ENCODE results near the gene EPS15. TPM values are rescaled to one million over a fixed set of nuclear protein-coding genes. Genes with fewer than 3 reads are reported as not detected.
"Not testable (repeated sequence)": the region's sequence is repeated elsewhere in the genome, so short reads cannot be mapped to it uniquely, and the experiment has no call there.

Gene EPS15
- 70.2 TPM for polyA plus RNA-seq

DNA sequence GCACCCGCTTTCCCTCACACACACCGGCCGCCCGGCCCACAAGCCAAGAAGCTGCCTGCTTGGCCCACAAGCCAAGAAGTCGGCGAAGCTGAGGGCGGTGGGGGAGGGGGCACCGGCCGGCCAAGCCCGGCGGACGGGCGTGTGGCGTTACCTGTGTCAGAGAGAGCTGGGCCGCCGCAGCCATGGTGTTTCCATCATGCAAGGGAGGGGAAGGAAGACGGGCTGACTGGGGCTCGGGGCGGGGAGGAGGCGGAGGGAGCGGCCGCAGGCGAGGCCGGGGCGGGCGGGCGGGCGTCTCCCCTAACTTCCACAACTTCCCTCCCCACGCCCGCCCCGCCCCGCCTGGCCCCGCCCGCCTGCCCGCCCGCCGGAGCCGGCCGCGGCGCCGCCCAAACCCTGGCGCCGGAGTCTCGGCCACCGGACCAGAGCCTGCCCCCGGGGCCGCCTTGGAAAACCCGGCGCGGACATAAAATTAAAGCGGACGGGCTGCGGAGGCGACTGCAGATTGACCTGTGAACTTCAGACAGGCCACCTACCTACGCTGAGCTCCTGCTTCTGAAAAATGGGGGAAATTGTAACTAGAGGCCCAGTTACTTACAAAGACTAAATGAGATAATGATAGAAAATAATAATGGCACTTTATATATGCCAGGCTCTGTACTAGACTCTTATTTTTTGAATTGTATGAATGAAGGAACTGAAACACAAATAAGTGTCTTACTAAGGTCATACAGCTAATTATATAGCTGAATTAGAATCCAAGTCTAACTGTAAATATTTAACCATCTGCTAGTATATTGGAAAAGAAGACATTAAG lies at the start of gene EPS15:
Gene EPS15, minus strand, starts transcription at position 219 of the 817 bp plus-strand sequence. Its CDS starts 35 bp downstream, at position 184.
- H3K4me3 Mint-ChIP-seq = peak within 1 kb of the TSS; percentile 90 to 97 (median 96)
- peak within 1 kb of the TSS; percentile 91 to 94 (median 94) for H3K27ac Mint-ChIP-seq
- no peaks in the 10 kb centered on the region for H3K36me3 Mint-ChIP-seq
- H3K4me1 Mint-ChIP-seq = peaks cover 29 to 51% (median 42%) of the 10 kb centered on the region in 3 donors
- no peaks in the 10 kb centered on the region for H3K27me3 Mint-ChIP-seq
- no peaks in the 10 kb centered on the region for H3K9me3 Mint-ChIP-seq

GRCh38 chr1:51568231-51568935 lies 49.3 kb upstream of the EPS15 start:
- H3K4me3 Mint-ChIP-seq = peak overlapping the region in 1 of 4 donors; percentile 35
- H3K36me3 Mint-ChIP-seq = no peaks in the 10 kb centered on the region
- no peaks in the 10 kb centered on the region for H3K27me3 Mint-ChIP-seq
- no peaks in the 10 kb centered on the region for H3K9me3 Mint-ChIP-seq
- H3K4me1 Mint-ChIP-seq = peaks cover 24 to 43% (median 39%) of the 10 kb centered on the region in 3 donors
- H3K27ac Mint-ChIP-seq = peak overlapping the region in 1 of 3 donors; percentile 25

- Mint-ChIP-seq H3K36me3 (no peaks in the 10 kb centered on the region), H3K4me1 (peaks cover 24 to 43% (median 39%) of the 10 kb centered on the region in 3 donors), H3K27me3 (no peaks in the 10 kb centered on the region), H3K9me3 (no peaks in the 10 kb centered on the region), H3K27ac (peak overlapping the region in 1 of 3 donors; percentile 25), H3K4me3 (no peak overlapping the region)
These were observed 48.6 kb upstream of the EPS15 start for GRCh38 chr1:51567653-51568052.

DNA sequence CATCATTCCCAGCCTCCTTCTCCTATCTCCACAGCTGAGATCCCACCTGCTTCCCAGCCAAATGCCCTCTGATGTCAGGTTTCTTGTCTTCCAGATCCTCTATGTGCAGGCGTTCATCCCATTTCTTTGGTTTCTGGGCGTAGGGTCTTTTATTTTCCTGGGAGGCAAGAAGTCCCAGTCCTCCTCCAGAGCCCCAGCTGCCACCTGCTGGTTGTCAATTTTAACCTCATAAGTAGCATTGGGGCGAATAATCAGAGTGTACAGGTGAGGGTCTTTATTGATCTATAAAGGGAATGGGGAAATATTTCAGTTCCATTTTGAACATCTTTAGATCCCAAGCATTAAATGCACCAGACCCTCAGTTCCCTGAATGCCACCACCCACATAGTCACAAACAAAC lies 47.2 kb upstream of the EPS15 start:
- no peak overlapping the region for H3K27ac Mint-ChIP-seq
- no peaks in the 10 kb centered on the region for H3K27me3 Mint-ChIP-seq
- H3K36me3 Mint-ChIP-seq = no peaks in the 10 kb centered on the region
- H3K4me1 Mint-ChIP-seq = peaks cover 17 to 34% (median 34%) of the 10 kb centered on the region in 3 donors
- no peaks in the 10 kb centered on the region for H3K9me3 Mint-ChIP-seq
- no peak overlapping the region for H3K4me3 Mint-ChIP-seq

DNA sequence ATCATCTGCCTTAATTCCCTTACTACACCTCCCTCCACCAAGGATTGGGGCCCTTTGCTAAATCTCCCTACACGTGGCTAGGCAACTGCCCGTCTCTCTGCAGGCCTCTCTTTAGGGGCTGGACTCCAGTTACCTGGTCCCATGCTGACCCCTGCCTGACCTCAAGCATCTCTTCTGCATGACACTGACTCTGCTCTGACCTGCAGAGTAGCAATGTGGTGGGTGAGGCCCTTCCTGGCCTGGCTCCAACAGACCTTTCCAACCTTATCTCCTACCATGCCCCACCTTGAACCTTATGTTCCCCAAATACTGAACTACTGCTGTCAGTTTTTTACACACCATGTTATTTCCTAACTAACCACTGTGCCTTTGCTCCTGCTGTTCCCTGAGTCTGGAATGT lies 45.9 kb upstream of the EPS15 start:
- no peaks in the 10 kb centered on the region for H3K9me3 Mint-ChIP-seq
- H3K36me3 Mint-ChIP-seq = no peaks in the 10 kb centered on the region
- no peak overlapping the region for H3K27ac Mint-ChIP-seq
- H3K4me3 Mint-ChIP-seq = no peak overlapping the region
- no peaks in the 10 kb centered on the region for H3K27me3 Mint-ChIP-seq
- H3K4me1 Mint-ChIP-seq = peaks cover 11 to 22% (median 22%) of the 10 kb centered on the region in 3 donors

- Mint-ChIP-seq H3K36me3 (no peaks in the 10 kb centered on the region), H3K4me3 (no peak overlapping the region), H3K9me3 (no peaks in the 10 kb centered on the region), H3K27me3 (no peaks in the 10 kb centered on the region), H3K27ac (no peak overlapping the region), H3K4me1 (peaks cover 3 to 14% (median 13%) of the 10 kb centered on the region in 3 donors)
These were observed 45.1 kb upstream of the EPS15 start for GRCh38 chr1:51564124-51564523.

DNA sequence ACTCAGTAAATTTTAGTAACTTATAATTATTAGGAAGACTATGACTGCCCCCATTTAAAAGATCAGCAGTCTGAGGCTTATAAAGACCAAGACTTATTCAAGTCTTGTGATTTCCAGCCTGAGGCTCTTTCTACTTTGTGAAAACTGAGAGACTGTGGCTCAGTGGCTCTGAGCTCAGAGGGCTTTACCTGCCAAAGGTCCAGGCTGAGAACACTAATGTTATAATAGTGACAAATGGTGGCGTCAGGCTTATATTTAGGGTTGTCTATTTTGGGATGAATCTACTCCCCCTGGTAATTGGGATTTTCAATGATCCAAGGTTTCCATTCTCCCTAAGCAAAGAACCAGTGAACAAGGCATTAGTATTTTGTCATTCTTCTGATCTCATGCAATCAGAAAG lies 42.6 kb upstream of the EPS15 start:
- Mint-ChIP-seq H3K9me3 (no peaks in the 10 kb centered on the region), H3K27me3 (peaks cover 2% of the 10 kb centered on the region), H3K36me3 (peaks cover 2% of the 10 kb centered on the region), H3K27ac (no peak overlapping the region), H3K4me1 (peaks cover 0 to 5% (median 3%) of the 10 kb centered on the region in 3 donors), H3K4me3 (no peak overlapping the region)

DNA sequence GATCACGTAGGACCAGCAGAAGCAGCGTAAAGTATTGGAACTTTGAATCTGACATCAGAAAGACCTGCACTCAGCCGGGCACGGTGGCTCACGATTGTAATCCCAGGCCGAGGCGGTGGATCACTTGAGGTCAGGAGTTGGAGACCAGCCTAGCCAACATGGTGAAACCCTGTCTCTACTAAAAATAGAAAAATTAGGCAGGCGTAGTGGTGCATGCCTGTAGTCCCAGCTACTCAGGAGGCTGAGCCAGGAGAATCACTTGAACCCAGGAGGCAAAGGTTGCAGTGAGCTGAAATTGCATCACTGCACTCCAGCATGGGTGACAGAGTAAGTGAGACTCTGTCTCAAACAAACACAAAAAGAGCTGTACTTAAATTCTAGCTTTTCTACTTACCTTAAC lies 41.8 kb upstream of the EPS15 start:
- not testable (repeated sequence) for H3K27me3 Mint-ChIP-seq, H3K4me3 Mint-ChIP-seq, H3K9me3 Mint-ChIP-seq, H3K36me3 Mint-ChIP-seq, H3K27ac Mint-ChIP-seq, H3K4me1 Mint-ChIP-seq

GRCh38 chr1:51560034-51560433 lies 41.0 kb upstream of the EPS15 start:
- Mint-ChIP-seq H3K9me3 (no peaks in the 10 kb centered on the region), H3K27me3 (peaks cover 2% of the 10 kb centered on the region), H3K36me3 (peaks cover 2% of the 10 kb centered on the region), H3K4me1 (peaks cover 0 to 5% (median 3%) of the 10 kb centered on the region in 3 donors), H3K4me3 (no peak overlapping the region), H3K27ac (no peak overlapping the region)

DNA sequence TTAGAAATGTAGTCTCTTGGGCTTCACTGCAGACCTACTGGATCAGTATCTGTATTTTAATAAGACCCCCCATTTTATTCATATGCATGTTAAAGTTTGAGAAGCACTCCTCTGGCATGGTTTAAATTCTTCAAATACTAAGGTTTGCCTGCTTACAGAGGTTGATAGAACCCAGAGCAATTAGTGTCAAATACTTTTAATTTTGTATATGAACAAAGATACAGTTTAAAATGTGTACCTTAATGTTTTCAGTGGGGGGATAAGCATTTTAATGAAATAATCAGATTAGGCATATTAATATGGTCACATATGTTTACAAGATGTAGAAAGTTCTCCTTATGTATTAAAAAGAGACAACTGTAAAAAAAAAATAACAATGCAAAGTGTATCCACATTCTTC lies 40.4 kb upstream of the EPS15 start:
- peaks cover 2% of the 10 kb centered on the region for H3K27me3 Mint-ChIP-seq
- H3K9me3 Mint-ChIP-seq = no peaks in the 10 kb centered on the region
- H3K27ac Mint-ChIP-seq = no peak overlapping the region
- H3K4me3 Mint-ChIP-seq = no peak overlapping the region
- H3K4me1 Mint-ChIP-seq = peaks cover 0 to 5% (median 3%) of the 10 kb centered on the region in 3 donors
- H3K36me3 Mint-ChIP-seq = peaks cover 3% of the 10 kb centered on the region

DNA sequence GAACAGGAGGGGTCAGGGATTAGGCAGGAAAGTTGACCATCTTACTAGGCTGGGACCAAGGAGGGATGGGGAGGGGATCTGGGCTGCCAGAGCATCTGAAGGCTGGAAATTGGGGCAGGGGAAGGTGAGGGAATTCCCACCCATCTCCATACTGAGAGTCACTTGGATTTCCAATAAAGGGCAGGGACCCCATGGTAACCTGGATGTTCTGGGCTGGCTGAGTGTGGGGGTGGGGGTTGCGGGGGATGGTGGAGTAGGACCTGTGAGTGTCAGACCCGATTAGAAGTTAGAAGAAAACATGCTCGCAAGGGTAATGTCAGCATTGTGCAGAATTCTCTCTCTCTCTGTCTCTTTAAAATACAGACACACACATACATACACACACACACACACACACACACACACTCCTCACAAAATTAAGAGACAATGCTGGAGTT lies 40.0 kb upstream of the EPS15 start:
- no peak overlapping the region for H3K4me3 Mint-ChIP-seq
- H3K9me3 Mint-ChIP-seq = no peaks in the 10 kb centered on the region
- peaks cover 0 to 3% (median 1%) of the 10 kb centered on the region in 3 donors for H3K4me1 Mint-ChIP-seq
- peak overlapping the region in 1 of 3 donors; percentile 5 for H3K27ac Mint-ChIP-seq
- peaks cover 2% of the 10 kb centered on the region for H3K27me3 Mint-ChIP-seq
- peaks cover 6% of the 10 kb centered on the region for H3K36me3 Mint-ChIP-seq

DNA sequence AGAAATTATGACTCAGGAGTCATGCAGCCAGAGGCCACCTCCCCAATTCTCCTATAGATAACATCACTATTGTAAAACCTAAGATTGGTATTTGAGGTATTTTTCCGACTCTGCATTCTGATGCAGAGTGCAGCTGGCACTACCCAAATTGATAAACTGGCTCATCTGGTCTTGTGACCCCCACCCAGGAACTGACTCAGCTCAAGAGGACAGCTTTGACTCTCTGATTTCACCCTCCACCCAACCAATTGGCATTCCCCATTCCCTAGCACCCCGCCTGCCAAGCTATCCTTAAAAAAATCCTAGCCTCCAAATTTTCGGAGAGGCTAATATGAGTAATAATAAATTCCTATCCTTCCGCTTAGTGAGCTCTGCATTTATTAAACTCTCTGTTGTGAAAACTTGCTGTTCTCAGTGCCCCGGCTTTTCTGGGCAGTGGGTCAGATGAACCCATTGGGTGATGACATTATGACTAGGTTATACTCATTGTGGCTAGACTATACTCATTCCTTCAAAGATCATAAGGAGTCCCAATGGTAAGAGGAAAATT lies 39.4 kb upstream of the EPS15 start:
- no peak overlapping the region for H3K27ac Mint-ChIP-seq
- H3K9me3 Mint-ChIP-seq = no peaks in the 10 kb centered on the region
- peaks cover 0 to 3% (median 0%) of the 10 kb centered on the region in 3 donors for H3K4me1 Mint-ChIP-seq
- H3K27me3 Mint-ChIP-seq = peaks cover 2% of the 10 kb centered on the region
- H3K4me3 Mint-ChIP-seq = no peak overlapping the region
- peaks cover 6% of the 10 kb centered on the region for H3K36me3 Mint-ChIP-seq

GRCh38 chr1:51557168-51557567 lies 38.1 kb upstream of the EPS15 start:
- Mint-ChIP-seq H3K27me3 (peaks cover 2% of the 10 kb centered on the region), H3K4me3 (no peak overlapping the region), H3K4me1 (peaks cover 0 to 3% (median 1%) of the 10 kb centered on the region in 3 donors), H3K36me3 (peaks cover 6% of the 10 kb centered on the region), H3K9me3 (peaks cover 0 to 2% (median 0%) of the 10 kb centered on the region in 3 donors), H3K27ac (no peak overlapping the region)

DNA sequence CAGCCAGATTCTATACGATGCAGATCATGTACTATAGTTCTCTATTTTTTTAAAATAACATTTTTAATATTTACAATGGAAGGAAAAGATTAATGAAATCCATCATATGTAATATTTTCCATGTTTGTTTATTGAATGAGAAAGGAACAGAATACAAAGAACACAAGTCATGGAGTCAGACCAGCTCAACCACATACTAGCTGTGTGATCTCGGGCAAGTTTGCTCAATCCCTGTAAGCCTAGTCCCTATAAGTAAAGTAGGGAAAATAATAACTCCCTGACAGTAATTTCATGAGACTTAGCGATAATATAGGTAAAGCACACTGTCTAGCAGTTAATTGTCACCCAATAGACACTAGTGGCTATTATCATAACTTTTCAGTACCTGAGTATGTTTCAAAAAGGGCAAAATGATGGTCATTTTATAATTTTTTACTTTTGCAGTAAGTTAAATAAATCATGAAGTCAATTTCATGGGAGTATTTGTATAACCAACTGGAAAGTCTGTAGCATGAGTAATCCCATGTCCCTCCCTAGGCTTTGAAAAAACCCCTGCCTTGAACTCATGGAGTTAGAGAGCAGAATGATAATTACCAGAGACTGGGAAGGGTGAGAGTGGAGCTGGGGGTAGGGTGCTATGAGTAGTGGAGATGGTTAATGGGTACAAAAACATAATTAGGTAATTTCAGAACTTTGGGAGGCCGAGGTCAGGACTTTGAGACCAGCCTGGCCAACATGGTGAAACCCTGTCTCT lies 37.0 kb upstream of the EPS15 start:
- H3K9me3 Mint-ChIP-seq = peaks cover 0 to 4% (median 0%) of the 10 kb centered on the region in 3 donors
- peaks cover under 1 to 12% (median 11%) of the 10 kb centered on the region in 3 donors for H3K4me1 Mint-ChIP-seq
- peak overlapping the region in 1 of 3 donors; percentile 76 for H3K27ac Mint-ChIP-seq
- peaks cover 6% of the 10 kb centered on the region for H3K36me3 Mint-ChIP-seq
- no peak overlapping the region for H3K4me3 Mint-ChIP-seq
- peaks cover 2% of the 10 kb centered on the region for H3K27me3 Mint-ChIP-seq
